WERI-Rb-1 (cell line): Measurements from ENCODE around the gene RSAD2.

Experiments used
- DNase-seq: peaks from one replicate; pipeline ENCODE4 v3.0.0-alpha.2; 2020
- H3K27ac ChIP-seq: fragments of 250-450 bp; sonication (Bioruptor Pico); 2 replicates; pipeline ENCODE4 v1.5.1; 2020; ENCODE audit warnings: mild to moderate bottlenecking, moderate library complexity
- H3K27me3 ChIP-seq: fragments of 250-450 bp; sonication (Bioruptor Pico); 2 replicates; pipeline ENCODE4 v1.5.1; 2021; ENCODE audit warnings: mild to moderate bottlenecking, low read depth, moderate library complexity; ENCODE audit not compliant: insufficient read depth, severe bottlenecking
- H3K36me3 ChIP-seq: fragments of 250-450 bp; sonication (Bioruptor Pico); 2 replicates; pipeline ENCODE4 v1.5.1; 2020; ENCODE audit warnings: mild to moderate bottlenecking, moderate library complexity
- H3K4me3 ChIP-seq: 2 replicates; pipeline ENCODE4 v1.5.1; 2011; ENCODE audit warnings: low read depth, mild to moderate bottlenecking, control low read depth, low read length
- H3K9me3 ChIP-seq: fragments of 250-450 bp; sonication (Bioruptor Pico); 2 replicates; pipeline ENCODE4 v1.5.1; 2021; ENCODE audit warnings: mild to moderate bottlenecking, moderate library complexity; ENCODE audit not compliant: severe bottlenecking
- CTCF ChIP-seq: IDR thresholded peaks from 2 replicates; pipeline ENCODE4 v1.5.1; 2011; ENCODE audit warnings: low read depth, mild to moderate bottlenecking, control low read depth, inconsistent platforms, low read length

Gene RSAD2

GRCh38 chr2:6939071-6939470 is 61.5 kb downstream of the RSAD2 start:
- Histone ChIP-seq H3K9me3 (no peaks in the 10 kb centered on the region), H3K4me3 (no peak overlapping the region), H3K36me3 (peaks cover 32% of the 10 kb centered on the region), H3K27ac (no peak overlapping the region), H3K27me3 (no peaks in the 10 kb centered on the region)
- TF ChIP-seq CTCF, result no peak
- DNase-seq, result no peak

- no peaks in the 10 kb centered on the region for H3K9me3 ChIP-seq
- no peak for DNase-seq
Measured at GRCh38 chr2:6940820-6941219, 63.2 kb downstream of the RSAD2 start.

GRCh38 chr2:6941299-6942046 is 63.9 kb downstream of the RSAD2 start:
- H3K27ac ChIP-seq, result no peak overlapping the region
- peaks cover 51% of the 10 kb centered on the region for H3K36me3 ChIP-seq
- H3K9me3 ChIP-seq, result no peaks in the 10 kb centered on the region
- no peak for DNase-seq
- H3K4me3 ChIP-seq, result no peak overlapping the region
- H3K27me3 ChIP-seq, result no peaks in the 10 kb centered on the region
- TF ChIP-seq CTCF, result no peak

More at GRCh38 chr2:6940820-6941219, 63.2 kb downstream of the RSAD2 start:
- TF ChIP-seq CTCF, result no peak
- no peaks in the 10 kb centered on the region for H3K27me3 ChIP-seq
- no peak overlapping the region for H3K27ac ChIP-seq
- peaks cover 47% of the 10 kb centered on the region for H3K36me3 ChIP-seq
- no peak overlapping the region for H3K4me3 ChIP-seq

- TF ChIP-seq CTCF, result no peak
- DNase-seq, result no peak
Measured at GRCh38 chr2:6942848-6943247, 65.3 kb downstream of the RSAD2 start.

GRCh38 chr2:6943523-6943922 is 65.9 kb downstream of the RSAD2 start:
- peaks cover 51% of the 10 kb centered on the region for H3K36me3 ChIP-seq
- no peak overlapping the region for H3K4me3 ChIP-seq
- no peak for TF ChIP-seq CTCF
- H3K9me3 ChIP-seq, result no peaks in the 10 kb centered on the region
- H3K27me3 ChIP-seq, result no peaks in the 10 kb centered on the region
- no peak for DNase-seq
- no peak overlapping the region for H3K27ac ChIP-seq

More at GRCh38 chr2:6942848-6943247, 65.3 kb downstream of the RSAD2 start:
- H3K9me3 ChIP-seq, result no peaks in the 10 kb centered on the region
- peaks cover 51% of the 10 kb centered on the region for H3K36me3 ChIP-seq
- H3K4me3 ChIP-seq, result no peak overlapping the region
- H3K27me3 ChIP-seq, result no peaks in the 10 kb centered on the region
- no peak overlapping the region for H3K27ac ChIP-seq

- no peaks in the 10 kb centered on the region for H3K9me3 ChIP-seq
- H3K36me3 ChIP-seq, result peaks cover 51% of the 10 kb centered on the region
- no peak for DNase-seq
- no peaks in the 10 kb centered on the region for H3K27me3 ChIP-seq
- no peak overlapping the region for H3K27ac ChIP-seq
- no peak overlapping the region for H3K4me3 ChIP-seq
- TF ChIP-seq CTCF, result no peak
Measured at GRCh38 chr2:6943971-6944370, 66.4 kb downstream of the RSAD2 start.
